DMS53 treated with DMSO at 0.1 percent for 48 hours (cell line): ENCODE measurements around the gene WBP1.
"Not testable (repeated sequence)": the region's sequence is repeated elsewhere in the genome, so short reads cannot be mapped to it uniquely, and the experiment has no call there.

Experiments
- DNase-seq: peaks from one replicate; lab custom pipeline; 2025; ENCODE audit not compliant: unreplicated experiment; lab: John Stamatoyannopoulos, UW

WBP1 gene

GRCh38 chr2:74426181-74426758 is 32.0 kb upstream of the WBP1 start:
- DNase-seq, result no peak

- DNase-seq, result no peak
Observed at GRCh38 chr2:74427551-74427950, 30.7 kb upstream of the WBP1 start.

GRCh38 chr2:74428675-74429074 is 29.6 kb upstream of the WBP1 start:
- DNase-seq, result no peak

- DNase-seq, result no peak
Observed at GRCh38 chr2:74429487-74430451, 28.5 kb upstream of the WBP1 start.

- DNase-seq, result no peak
Observed at GRCh38 chr2:74430502-74430901, 27.7 kb upstream of the WBP1 start.

GRCh38 chr2:74436111-74436805 is 22.0 kb upstream of the WBP1 start:
- DNase-seq, result no peak

DNA sequence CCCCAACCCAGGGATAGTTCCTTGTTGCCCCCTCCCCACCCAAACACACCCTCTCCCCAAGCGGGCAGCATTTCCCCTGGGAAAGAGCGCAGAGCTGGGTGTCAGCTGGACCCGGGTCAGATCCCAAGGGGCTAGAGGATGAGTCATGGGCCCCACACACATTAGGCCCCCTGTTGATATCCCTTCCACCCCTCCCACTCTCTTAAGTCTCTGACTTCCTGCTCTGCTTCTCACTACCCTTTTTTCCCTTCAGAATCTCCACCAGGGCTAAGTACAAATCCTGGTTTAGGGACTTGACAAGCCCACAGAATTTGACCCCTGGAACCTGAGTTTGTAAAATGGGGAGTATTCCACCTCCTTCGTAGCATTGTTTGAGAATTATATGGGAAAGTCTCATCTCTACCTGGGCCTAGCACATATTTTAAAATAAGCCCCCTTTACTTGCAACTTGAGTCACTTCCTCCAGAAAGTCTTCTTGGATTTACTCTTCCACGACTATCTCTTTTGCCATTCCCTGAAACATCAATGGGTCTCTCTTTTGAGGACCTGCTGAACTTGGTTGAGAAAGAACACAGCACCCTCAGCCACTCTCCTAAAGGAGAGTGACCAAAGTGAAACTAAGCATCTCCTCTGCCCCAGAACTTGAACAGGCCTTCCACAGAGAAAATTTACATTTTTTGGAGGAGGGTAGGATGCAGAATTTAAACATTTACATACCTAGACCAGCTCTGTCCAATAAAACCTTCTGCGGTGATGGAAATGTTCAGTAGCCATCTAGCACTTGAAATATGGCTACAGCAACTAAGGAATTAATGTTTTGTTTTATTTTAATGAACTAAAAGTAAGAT is 21.2 kb upstream of the WBP1 start:
- DNase-seq, result no peak

DNA sequence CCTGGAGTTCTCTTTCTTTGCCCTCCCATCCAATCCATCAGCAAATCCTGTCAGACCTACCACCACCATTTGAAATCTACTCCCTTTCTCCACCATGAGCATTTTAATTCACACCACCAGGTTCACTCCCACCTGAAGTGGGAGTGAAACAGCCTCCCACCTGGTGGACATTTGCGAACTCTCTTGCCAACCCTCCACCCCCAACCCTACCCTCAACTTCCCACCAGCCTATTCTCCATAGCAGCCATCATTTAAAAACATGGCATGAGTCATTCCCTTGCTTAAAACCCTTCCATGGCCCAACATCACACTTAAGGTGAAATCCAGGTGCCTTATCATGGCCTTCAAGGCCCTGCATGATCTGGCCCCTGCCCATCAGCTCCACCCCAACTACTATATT is 20.0 kb upstream of the WBP1 start:
- DNase-seq, result no peak

DNA sequence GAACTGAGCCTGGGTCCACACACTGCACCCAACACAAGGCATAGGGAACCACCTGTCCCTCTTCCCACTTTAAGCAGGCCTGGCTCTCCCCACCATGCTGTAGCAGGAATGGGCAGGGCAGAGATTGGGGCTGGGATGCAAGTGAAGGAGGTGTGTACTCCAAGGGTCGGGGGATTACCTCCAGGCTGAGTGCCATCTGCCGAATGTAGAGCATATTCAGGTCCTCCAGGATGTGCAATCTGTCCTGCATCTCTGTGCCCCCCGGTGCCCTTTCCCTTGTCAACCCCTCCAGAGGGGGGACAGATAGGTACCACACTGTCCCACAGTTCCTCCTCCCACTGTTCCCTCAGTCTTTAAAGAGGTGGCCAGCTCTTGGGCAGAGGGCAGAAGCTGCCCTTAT is 18.9 kb upstream of the WBP1 start:
- DNase-seq, result no peak

- no peak for DNase-seq
Observed at GRCh38 chr2:74439803-74440377, 18.3 kb upstream of the WBP1 start.

- DNase-seq, result peak; percentile 54
Observed at GRCh38 chr2:74440378-74441169, 17.7 kb upstream of the WBP1 start.

- DNase-seq, result no peak
Observed at GRCh38 chr2:74441170-74441689, 17.0 kb upstream of the WBP1 start.

- DNase-seq, result peak; percentile 73
Observed at GRCh38 chr2:74441690-74442482, 16.4 kb upstream of the WBP1 start, which contains the start of gene RTKN. RTKN (minus strand) TSS chr2:74441937; CDS start chr2:74441816, 121 bp downstream.

- not testable (repeated sequence) for DNase-seq
Observed at GRCh38 chr2:74442483-74443297, 15.5 kb upstream of the WBP1 start.

- DNase-seq, result no peak
Observed at GRCh38 chr2:74444498-74445318, 13.5 kb upstream of the WBP1 start.

DNA sequence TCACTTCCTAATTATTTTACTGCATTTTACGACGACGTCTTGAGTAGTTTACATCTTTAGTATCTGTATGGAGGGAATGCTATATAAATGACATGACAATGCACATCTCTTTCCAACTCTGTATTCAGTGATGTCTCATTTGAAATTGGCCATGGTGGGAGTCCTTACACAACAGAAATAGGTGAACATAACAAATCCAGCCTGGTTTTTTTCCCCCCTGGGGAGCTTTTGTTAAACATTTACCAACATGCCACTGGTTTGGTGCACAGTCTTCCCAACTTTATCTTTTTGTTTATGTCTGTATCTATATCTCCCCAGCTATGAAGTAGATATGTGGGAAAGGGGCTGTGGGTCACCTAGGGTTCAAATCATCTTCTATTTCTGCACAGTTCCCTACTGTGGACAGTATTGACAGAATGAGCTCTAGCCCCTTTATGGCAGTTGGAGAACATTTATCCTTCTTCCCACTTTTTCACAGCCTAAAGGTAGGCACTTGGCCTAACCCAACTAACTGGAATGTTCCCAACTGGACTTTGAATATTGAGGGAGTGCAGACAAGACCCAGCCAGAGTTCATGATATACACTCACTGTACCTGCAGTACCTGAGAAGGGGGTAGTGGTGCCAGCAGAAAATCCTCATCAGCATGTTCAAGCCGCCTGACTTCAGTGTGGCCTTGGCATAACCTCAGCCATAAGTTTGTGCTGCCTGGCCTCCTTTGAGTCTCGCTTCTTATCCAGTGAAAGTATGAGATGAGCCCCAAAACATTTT is 10.8 kb upstream of the WBP1 start:
- no peak for DNase-seq
